GM23248 (cell line): ENCODE measurements around the gene SLC5A4. TPM values are rescaled to one million over a fixed set of nuclear protein-coding genes. Genes with fewer than 3 reads are reported as not detected.

Experiments
- DNase-seq: peaks from one replicate; pipeline ENCODE4 v3.0.0-alpha.2; 2015
- H2AFZ ChIP-seq: fragments of 200-600 bp; sonication (generic); 2 replicates; pipeline ENCODE4 v1.6.1; 2016; ENCODE audit warnings: antibody characterized with exemption
- H3F3A ChIP-seq: fragments of 200-600 bp; sonication (generic); 2 replicates; pipeline ENCODE4 v1.6.1; 2016; ENCODE audit warnings: mild to moderate bottlenecking, antibody characterized with exemption, mixed run types; ENCODE audit not compliant: insufficient read depth
- H3K27ac ChIP-seq: fragments of 200-600 bp; sonication (generic); 2 replicates; pipeline ENCODE4 v1.5.1; 2016; ENCODE audit warnings: mild to moderate bottlenecking
- H3K27me3 ChIP-seq: fragments of 200-600 bp; sonication (generic); replicated peaks from 2 replicates; pipeline ENCODE4 v1.6.1; 2016; ENCODE audit warnings: mild to moderate bottlenecking; ENCODE audit not compliant: insufficient read depth
- H3K36me3 ChIP-seq: fragments of 200-600 bp; sonication (generic); 2 replicates; pipeline ENCODE4 v1.6.1; 2016; ENCODE audit warnings: low read depth, mild to moderate bottlenecking
- H3K4me1 ChIP-seq: fragments of 200-600 bp; sonication (generic); 2 replicates; pipeline ENCODE4 v1.6.1; 2016; ENCODE audit warnings: mild to moderate bottlenecking; ENCODE audit not compliant: insufficient read depth
- H3K4me2 ChIP-seq: fragments of 200-600 bp; sonication (generic); one replicate; pipeline ENCODE4 v1.6.1; 2016; ENCODE audit warnings: mild to moderate bottlenecking; ENCODE audit not compliant: unreplicated experiment
- H3K4me3 ChIP-seq: fragments of 200-600 bp; sonication (generic); 2 replicates; pipeline ENCODE4 v1.5.1; 2016; ENCODE audit warnings: mild to moderate bottlenecking
- H3K79me2 ChIP-seq: fragments of 200-600 bp; sonication (generic); 2 replicates; pipeline ENCODE4 v1.6.1; 2016; ENCODE audit warnings: mild to moderate bottlenecking; ENCODE audit not compliant: insufficient read depth
- H3K9ac ChIP-seq: fragments of 200-600 bp; sonication (generic); 2 replicates; pipeline ENCODE4 v1.6.1; 2016; ENCODE audit warnings: mild to moderate bottlenecking
- H3K9me2 ChIP-seq: fragments of 200-600 bp; sonication (generic); 2 replicates; pipeline ENCODE4 v1.6.1; 2016; ENCODE audit warnings: mixed run types, mild to moderate bottlenecking, moderate library complexity; ENCODE audit not compliant: insufficient read depth
- H3K9me3 ChIP-seq: fragments of 200-600 bp; sonication (generic); one replicate; pipeline ENCODE4 v1.6.1; 2017; ENCODE audit warnings: low read depth
- H4K20me1 ChIP-seq: fragments of 200-600 bp; sonication (generic); 2 replicates; pipeline ENCODE4 v1.6.0; 2016; ENCODE audit not compliant: insufficient read depth
- EZH2 ChIP-seq: fragments of 200-600 bp; sonication (generic); IDR thresholded peaks from 2 replicates; pipeline ENCODE4 v1.6.1; 2018; ENCODE audit warnings: antibody characterized with exemption, mild to moderate bottlenecking; ENCODE audit not compliant: insufficient read depth, poor library complexity, severe bottlenecking
- EZH2phosphoT487 ChIP-seq: fragments of 200-600 bp; sonication (generic); IDR thresholded peaks from 2 replicates; pipeline ENCODE4 v1.6.1; 2018; ENCODE audit warnings: antibody characterized with exemption, moderate library complexity, mild to moderate bottlenecking, low read depth; ENCODE audit not compliant: insufficient read depth
- WGBS, 2 experiments: methylation state at CpG; one replicate each; pipeline ENCODE4 v1.1.6; 2015 to 2017; ENCODE audit warnings: low lambda C conversion rate in 2 of 2, low coverage in 1 of 2; ENCODE audit errors: missing lambda C conversion rate in 2 of 2; 5-methylcytosine and 5-hydroxymethylcytosine counted together
- in situ Hi-C: fragments of 300-500 bp; cut with MboI; formaldehyde crosslinking; loops from 2 replicates; pipeline ENCODE4 v1.15.0; 2020
- polyA plus RNA-seq: library from polyadenylated mRNA; unstranded; fragments of >200 nt; fragmentation: Nextera tagmentation; extraction: Ambion mirVana; gene quantifications from 2 replicates; pipeline ENCODE4 v1.2.1, GENCODE V29; 2016
- total RNA-seq: library from RNA; depleted of rRNA; stranded (reverse); fragments of >200 nt; shearing (Covaris generic); gene quantifications from 2 replicates; pipeline ENCODE4 v1.2.3, GENCODE V29; 2014

Gene SLC5A4
- total and polyA plus RNA-seq, 2 experiments from 2014 or later, result not detected

- in situ Hi-C loops, result no loop called here
- H3K4me2 ChIP-seq, result no peak overlapping the region
- no peak for TF ChIP-seq EZH2phosphoT487
- TF ChIP-seq EZH2, result no peak
- H3K27ac ChIP-seq, result no peak overlapping the region
- H3K4me3 ChIP-seq, result no peak overlapping the region
- no peaks in the 10 kb centered on the region for H3K79me2 ChIP-seq
- H4K20me1 ChIP-seq, result no peaks in the 10 kb centered on the region
- no peaks in the 10 kb centered on the region for H3K9me2 ChIP-seq
- H3K27me3 ChIP-seq, result 0 out of 2 replicates have a peak, but pooled peaks cover 5% of the 10 kb centered on the region
- no peaks in the 10 kb centered on the region for H3K36me3 ChIP-seq
- H3K9me3 ChIP-seq, result no peaks in the 10 kb centered on the region
- no peak for DNase-seq
- H3K9ac ChIP-seq, result no peak overlapping the region
- 23 to 28% methylated on average over 5 of the region's 5 CpGs for WGBS, 2 experiments
- no peaks in the 10 kb centered on the region for H3F3A ChIP-seq
- no peaks in the 10 kb centered on the region for H3K4me1 ChIP-seq
- H2AFZ ChIP-seq, result no peak overlapping the region
Measured at GRCh38 chr22:32232191-32232830, 22.8 kb downstream of the SLC5A4 start.

- H3K4me2 ChIP-seq, result no peak overlapping the region
- no peaks in the 10 kb centered on the region; the same call in 1 of the 2 replicates for H3K27me3 ChIP-seq
- H3K4me1 ChIP-seq, result no peaks in the 10 kb centered on the region
- WGBS, 2 experiments, result 45 to 46% methylated on average over 7 of the region's 7 CpGs
- no peak overlapping the region for H3K9ac ChIP-seq
- H3F3A ChIP-seq, result no peaks in the 10 kb centered on the region
- in situ Hi-C loops, result no loop called here
- no peak overlapping the region for H3K4me3 ChIP-seq
- H3K79me2 ChIP-seq, result no peaks in the 10 kb centered on the region
- no peak overlapping the region for H3K27ac ChIP-seq
- no peaks in the 10 kb centered on the region for H4K20me1 ChIP-seq
- H3K9me3 ChIP-seq, result no peaks in the 10 kb centered on the region
- H3K36me3 ChIP-seq, result no peaks in the 10 kb centered on the region
- H2AFZ ChIP-seq, result no peak overlapping the region
- no peak for DNase-seq
- H3K9me2 ChIP-seq, result no peaks in the 10 kb centered on the region
- TF ChIP-seq EZH2phosphoT487, result no peak
- no peak for TF ChIP-seq EZH2
Measured at GRCh38 chr22:32226326-32227104, 28.6 kb downstream of the SLC5A4 start.

- no peaks in the 10 kb centered on the region for H3K79me2 ChIP-seq
- WGBS, 2 experiments, result 8% methylated on average over 1 of the region's 1 CpG
- no peaks in the 10 kb centered on the region for H3K4me1 ChIP-seq
- no peaks in the 10 kb centered on the region; the same call in 1 of the 2 replicates for H3K27me3 ChIP-seq
- no peak overlapping the region for H2AFZ ChIP-seq
- DNase-seq, result no peak
- H4K20me1 ChIP-seq, result no peaks in the 10 kb centered on the region
- no peak overlapping the region for H3K9ac ChIP-seq
- H3K4me2 ChIP-seq, result no peak overlapping the region
- H3K4me3 ChIP-seq, result no peak overlapping the region
- H3K27ac ChIP-seq, result no peak overlapping the region
- no peaks in the 10 kb centered on the region for H3K9me3 ChIP-seq
- H3K9me2 ChIP-seq, result no peaks in the 10 kb centered on the region
- H3K36me3 ChIP-seq, result no peaks in the 10 kb centered on the region
- H3F3A ChIP-seq, result no peaks in the 10 kb centered on the region
- in situ Hi-C loops, result no loop called here
- TF ChIP-seq EZH2phosphoT487 (no peak), EZH2 (no peak)
Measured at GRCh38 chr22:32222991-32223390, 32.2 kb downstream of the SLC5A4 start.

GRCh38 chr22:32219026-32219425 is 36.1 kb downstream of the SLC5A4 start:
- Histone ChIP-seq H3K9me2 (no peaks in the 10 kb centered on the region), H3K27me3 (no peaks in the 10 kb centered on the region; the same call in 1 of the 2 replicates), H4K20me1 (no peaks in the 10 kb centered on the region), H3K27ac (no peak overlapping the region), H3K79me2 (no peaks in the 10 kb centered on the region), H3K9ac (no peak overlapping the region), H3K4me2 (no peak overlapping the region), H3K4me3 (no peak overlapping the region), H3K9me3 (no peaks in the 10 kb centered on the region), H3K36me3 (no peaks in the 10 kb centered on the region), H3F3A (no peaks in the 10 kb centered on the region), H2AFZ (no peak overlapping the region), H3K4me1 (no peaks in the 10 kb centered on the region)
- DNase-seq, result no peak
- in situ Hi-C loops, result no loop called here
- 75 to 78% methylated on average over 3 of the region's 3 CpGs for WGBS, 2 experiments
- no peak for TF ChIP-seq EZH2
